DOHH2 (cell line): ENCODE data around the gene MOV10L1.

Experiments
- CTCF ChIP-seq: fragments of 200-600 bp; sonication (generic); IDR thresholded peaks from one replicate; pipeline ENCODE4 v1.5.1; 2014; ENCODE audit warnings: antibody characterized with exemption, mild to moderate bottlenecking, low read depth, low read length; ENCODE audit not compliant: poor library complexity, severe bottlenecking
- EZH2phosphoT487 ChIP-seq: fragments of 200-600 bp; sonication (generic); IDR thresholded peaks from 2 replicates; pipeline ENCODE4 v1.6.1; 2017; ENCODE audit warnings: borderline replicate concordance, mild to moderate bottlenecking, antibody characterized with exemption, low read length, moderate library complexity, mixed read lengths

DNA sequence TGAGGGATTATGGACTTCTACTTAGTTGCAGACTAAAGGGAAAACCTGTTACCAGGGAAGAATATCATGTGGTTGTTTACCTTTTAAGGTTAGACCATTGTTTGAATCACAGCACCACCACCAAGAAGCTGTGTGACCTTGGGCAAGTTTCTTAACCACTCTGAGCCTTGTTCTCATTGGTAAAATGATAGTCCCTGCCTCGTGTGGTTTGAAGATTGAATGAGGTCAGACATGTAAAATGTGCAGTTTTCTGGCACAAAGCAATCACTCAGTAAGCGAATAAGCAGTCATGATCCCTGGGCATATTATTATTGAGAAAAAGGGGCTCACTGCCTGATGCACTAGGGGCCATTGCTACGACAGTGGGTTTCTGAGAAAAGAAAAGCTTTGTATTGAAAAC, 28.3 kb downstream of the MOV10L1 start:
- TF ChIP-seq CTCF = no peak
- no peak for TF ChIP-seq EZH2phosphoT487
